Calu3 (cell line): ENCODE measurements around the gene NR1D1. TPM values are rescaled to one million over a fixed set of nuclear protein-coding genes. Genes with fewer than 3 reads are reported as not detected.

ENCODE experiments used
- BruUV-seq: library from RNA; stranded (reverse); fragments of 400-500 nt; replicated peaks from 2 replicates; lab custom pipeline; 2021; lab: Mats Ljungman, UMichigan
- CTCF ChIA-PET: fragments of 300-600 bp; sonication (Branson Sonifier 250); formaldehyde crosslinking; loops from one replicate; lab custom pipeline; 2022; ENCODE audit warnings: antibody characterized with exemption; lab: Charles Lee
- DNase-seq: peaks from one replicate; pipeline ENCODE4 v3.0.0; 2022
- H3K27ac Mint-ChIP-seq: one replicate; pipeline ENCODE4 v1.8.0; 2022; ENCODE audit warnings: mixed read lengths; ENCODE audit not compliant: unreplicated experiment
- H3K27me3 Mint-ChIP-seq: one replicate; pipeline ENCODE4 v1.8.0; 2022; ENCODE audit warnings: mixed read lengths; ENCODE audit not compliant: unreplicated experiment
- H3K36me3 Mint-ChIP-seq: one replicate; pipeline ENCODE4 v1.8.0; 2022; ENCODE audit warnings: mild to moderate bottlenecking, moderate library complexity, mixed read lengths; ENCODE audit not compliant: insufficient read depth, unreplicated experiment
- H3K4me1 Mint-ChIP-seq: one replicate; pipeline ENCODE4 v1.8.0; 2022; ENCODE audit warnings: mild to moderate bottlenecking, low read depth, mixed read lengths; ENCODE audit not compliant: unreplicated experiment
- H3K4me3 Mint-ChIP-seq: one replicate; pipeline ENCODE4 v1.8.0; 2022; ENCODE audit warnings: mild to moderate bottlenecking, low read depth, moderate library complexity, mixed read lengths; ENCODE audit not compliant: unreplicated experiment
- H3K9me3 Mint-ChIP-seq: one replicate; pipeline ENCODE4 v1.8.0; 2022; ENCODE audit warnings: low read depth, mixed read lengths; ENCODE audit not compliant: unreplicated experiment
- intact Hi-C: fragments of 100-400 bp; cut with micrococcal nuclease; formaldehyde crosslinking; loops from one replicate; pipeline ENCODE4 v1.10.0; 2022; ENCODE audit not compliant: unreplicated experiment
- total RNA-seq: library from RNA; stranded (reverse); gene quantifications from 2 replicates; pipeline ENCODE4 v1.2.3, GENCODE V29; 2022
- TF ChIP-seq, protein P1 (sequence below): fragments of 200-600 bp; IDR thresholded peaks from one replicate; pipeline ENCODE4 v1.8.0; 2022; ENCODE audit warnings: antibody characterized with exemption; ENCODE audit not compliant: unreplicated experiment

NR1D1 gene
- total RNA-seq, 1 experiment from 2014 or later, result 36.4 TPM

DNA sequence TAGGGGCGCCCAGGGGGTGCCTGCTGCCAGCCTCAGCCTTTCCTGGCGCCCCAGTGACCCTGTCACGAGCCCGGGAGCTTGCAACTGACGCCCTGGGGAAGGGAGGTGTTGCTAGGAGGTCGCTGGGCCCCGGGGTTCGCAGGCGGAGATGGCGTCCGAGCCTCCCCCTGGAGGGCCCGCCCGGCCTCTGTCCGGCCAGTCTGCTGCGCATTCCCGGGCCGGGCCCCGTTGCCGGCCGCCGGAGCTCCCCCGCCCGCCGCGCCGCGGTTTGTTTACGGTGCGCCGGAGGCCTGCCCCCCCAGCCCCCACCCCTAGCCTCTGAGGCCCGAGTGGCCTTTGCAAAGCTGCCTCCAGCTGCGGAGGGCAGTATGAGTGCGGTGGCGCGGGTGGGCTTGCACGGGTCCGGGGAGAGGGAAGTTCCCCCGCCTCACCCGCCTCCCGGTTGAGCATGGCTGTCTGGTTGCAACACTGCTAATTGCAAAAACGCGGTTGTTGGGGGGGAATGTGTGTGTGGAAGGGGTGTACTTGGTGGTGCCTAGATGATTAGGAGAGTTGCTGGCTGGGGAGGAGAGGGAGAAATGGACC lies 37.1 kb downstream of the NR1D1 start:
- Mint-ChIP-seq H3K27ac (peak overlapping the region; percentile 7), H3K4me1 (peaks cover 62% of the 10 kb centered on the region), H3K27me3 (peaks cover 44% of the 10 kb centered on the region), H3K9me3 (no peaks in the 10 kb centered on the region), H3K36me3 (peaks cover 40% of the 10 kb centered on the region), H3K4me3 (peak overlapping the region; percentile 54)
- CTCF ChIA-PET, result interaction anchor here (0.5 to 37.1 kb wide), 29 partner anchors 4 to 1992 kb away, joined by 3 to 1006 read pairs (median 5); partner anchors contain the start of genes CSF3, ERBB2, MED24 and MSL1
- DNase-seq, result peak; percentile 94
- no TSS peak for BruUV-seq
- TF ChIP-seq, protein P1, sequence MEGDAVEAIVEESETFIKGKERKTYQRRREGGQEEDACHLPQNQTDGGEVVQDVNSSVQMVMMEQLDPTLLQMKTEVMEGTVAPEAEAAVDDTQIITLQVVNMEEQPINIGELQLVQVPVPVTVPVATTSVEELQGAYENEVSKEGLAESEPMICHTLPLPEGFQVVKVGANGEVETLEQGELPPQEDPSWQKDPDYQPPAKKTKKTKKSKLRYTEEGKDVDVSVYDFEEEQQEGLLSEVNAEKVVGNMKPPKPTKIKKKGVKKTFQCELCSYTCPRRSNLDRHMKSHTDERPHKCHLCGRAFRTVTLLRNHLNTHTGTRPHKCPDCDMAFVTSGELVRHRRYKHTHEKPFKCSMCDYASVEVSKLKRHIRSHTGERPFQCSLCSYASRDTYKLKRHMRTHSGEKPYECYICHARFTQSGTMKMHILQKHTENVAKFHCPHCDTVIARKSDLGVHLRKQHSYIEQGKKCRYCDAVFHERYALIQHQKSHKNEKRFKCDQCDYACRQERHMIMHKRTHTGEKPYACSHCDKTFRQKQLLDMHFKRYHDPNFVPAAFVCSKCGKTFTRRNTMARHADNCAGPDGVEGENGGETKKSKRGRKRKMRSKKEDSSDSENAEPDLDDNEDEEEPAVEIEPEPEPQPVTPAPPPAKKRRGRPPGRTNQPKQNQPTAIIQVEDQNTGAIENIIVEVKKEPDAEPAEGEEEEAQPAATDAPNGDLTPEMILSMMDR, result no peak
- intact Hi-C loops, result loop anchor here (1.0 kb wide), 6 partner anchors 8 to 105 kb away; partner anchors contain the start of gene MED24

DNA sequence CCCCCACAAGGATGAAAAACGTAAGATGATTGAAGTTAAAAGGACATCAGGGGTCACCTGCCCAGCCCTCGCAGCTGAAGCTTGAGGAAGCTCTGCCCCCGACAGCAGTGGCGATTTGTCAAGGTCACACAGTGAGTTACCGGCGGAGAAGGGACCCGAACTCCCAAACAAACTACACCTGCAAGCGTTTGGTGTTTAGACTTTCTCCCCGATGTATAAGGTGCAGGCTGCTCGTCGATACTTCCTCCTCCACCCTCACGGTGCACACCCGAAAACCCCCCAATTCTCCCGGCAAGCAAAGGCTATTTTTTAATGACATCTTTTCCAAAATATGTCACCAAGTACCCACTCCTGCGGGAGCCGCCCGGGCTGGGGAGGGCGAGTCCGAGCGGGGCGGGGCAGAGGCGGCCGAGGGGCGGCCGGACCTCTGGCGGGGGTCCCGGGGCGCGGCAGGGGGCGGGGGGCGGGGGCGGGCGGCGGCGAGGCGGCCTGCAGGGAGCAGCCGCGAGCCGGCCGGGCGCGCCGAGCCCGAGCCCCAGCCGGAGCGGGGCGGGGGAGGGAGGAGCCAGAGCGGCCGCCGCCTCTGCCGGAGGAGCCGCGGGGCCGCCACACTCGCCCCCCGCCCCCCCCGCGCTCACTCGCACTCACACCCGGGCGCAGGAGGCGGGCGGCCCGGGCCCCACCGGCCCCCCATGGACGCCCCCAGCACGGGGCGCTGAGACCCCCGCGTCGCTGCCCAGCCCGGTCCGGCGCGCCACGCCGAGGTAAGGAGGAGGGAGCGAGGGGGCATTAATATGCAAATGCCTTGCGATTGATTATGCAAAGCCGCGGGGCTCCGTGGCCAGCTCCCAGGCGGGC lies 37.8 kb downstream of the NR1D1 start, which contains the start of gene THRA:
TSS of gene THRA (plus strand) at position 637 of the 858 bp plus-strand sequence. CDS start 11,524 bp downstream, outside the sequence.
- H3K4me3 Mint-ChIP-seq, result peak within 1 kb of the TSS; percentile 54
- no peaks in the 10 kb centered on the region for H3K9me3 Mint-ChIP-seq
- H3K36me3 Mint-ChIP-seq, result peaks cover 40% of the 10 kb centered on the region
- intact Hi-C loops, result loop anchor here (1.0 kb wide), 6 partner anchors 8 to 106 kb away; partner anchors contain the start of gene MED24
- H3K27me3 Mint-ChIP-seq, result peaks cover 52% of the 10 kb centered on the region
- TF ChIP-seq, protein P1, result no peak
- H3K4me1 Mint-ChIP-seq, result peaks cover 55% of the 10 kb centered on the region
- no TSS peak for BruUV-seq
- DNase-seq, result peak; percentile 100
- CTCF ChIA-PET, result interaction anchor here (0.5 to 37.1 kb wide), 28 partner anchors 3 to 1992 kb away, joined by 3 to 1006 read pairs (median 4); partner anchors contain the start of genes CSF3, ERBB2, MED24 and MSL1
- peak within 1 kb of the TSS; percentile 27 for H3K27ac Mint-ChIP-seq

DNA sequence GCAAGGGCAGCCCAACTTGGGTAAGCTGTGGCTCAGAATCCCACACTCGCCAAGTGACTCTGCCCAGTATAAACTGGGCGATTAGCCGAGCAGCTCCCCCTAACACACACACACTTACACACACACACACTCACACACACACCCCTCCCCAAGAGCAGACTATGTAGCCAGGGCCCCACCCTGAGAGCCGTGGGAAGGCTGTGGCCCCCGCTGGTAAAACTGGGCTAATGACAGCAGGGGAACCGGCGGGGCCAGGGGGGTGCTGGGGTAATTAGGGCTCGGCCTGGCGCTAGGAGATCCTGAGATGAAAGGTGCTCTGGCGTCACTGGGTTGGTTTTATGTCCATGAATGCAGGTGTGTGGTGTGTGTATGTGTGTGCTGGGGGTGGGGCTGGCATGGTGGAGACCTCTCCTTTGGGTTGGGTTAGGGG lies 38.8 kb downstream of the NR1D1 start:
- Mint-ChIP-seq H3K27me3 (peaks cover 61% of the 10 kb centered on the region), H3K27ac (peak overlapping the region; percentile 27), H3K4me1 (peaks cover 47% of the 10 kb centered on the region), H3K36me3 (peaks cover 40% of the 10 kb centered on the region), H3K9me3 (no peaks in the 10 kb centered on the region), H3K4me3 (peak overlapping the region; percentile 54)
- BruUV-seq, result no TSS peak
- TF ChIP-seq, protein P1, result no peak
- no peak for DNase-seq
- intact Hi-C loops, result no loop called here
- CTCF ChIA-PET, result interaction anchor here (0.6 to 37.1 kb wide), 9 partner anchors 8 to 61 kb away, joined by 3 to 1006 read pairs (median 81); partner anchors contain the start of genes CSF3, MED24, NR1D1 and THRA

DNA sequence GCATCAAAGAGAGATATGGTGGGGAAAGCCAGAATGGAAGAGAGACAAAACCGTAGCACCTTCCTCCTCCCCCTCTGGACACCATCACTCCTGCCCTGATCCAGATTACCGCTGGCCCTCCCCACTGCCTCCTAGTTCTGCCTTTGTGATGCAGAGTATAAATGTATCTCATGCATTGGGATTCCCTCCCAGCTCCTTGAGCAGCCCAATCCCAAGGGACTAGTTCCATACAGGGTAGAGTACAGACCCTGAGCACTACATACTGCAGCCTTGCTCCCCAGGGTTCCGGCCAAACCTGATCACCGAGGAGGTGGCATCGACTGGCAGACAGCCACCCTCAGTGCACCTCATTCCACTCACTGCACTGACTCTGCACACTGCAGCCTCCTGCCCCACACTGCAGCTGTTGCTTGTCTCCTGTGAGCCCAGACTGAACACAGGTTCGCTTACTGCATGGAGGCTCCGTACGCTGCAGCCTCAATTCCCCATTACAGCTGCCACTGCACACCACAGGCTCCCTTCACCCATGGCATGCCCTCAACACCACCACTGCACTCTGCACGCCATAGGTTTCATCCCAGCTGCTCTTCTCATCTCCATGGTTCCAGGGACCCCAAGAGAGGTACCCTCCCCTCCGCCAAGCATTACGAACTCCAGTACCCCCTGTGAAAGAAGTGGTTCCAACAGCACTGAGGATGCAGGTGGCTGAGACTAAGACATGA lies 39.3 kb downstream of the NR1D1 start:
- CTCF ChIA-PET, result interaction anchor here (0.9 to 37.1 kb wide), 8 partner anchors 12 to 62 kb away, joined by 3 to 1006 read pairs (median 160); partner anchors contain the start of genes CSF3, NR1D1 and THRA
- peaks cover 45% of the 10 kb centered on the region for H3K4me1 Mint-ChIP-seq
- no peak overlapping the region for H3K27ac Mint-ChIP-seq
- H3K36me3 Mint-ChIP-seq, result peaks cover 40% of the 10 kb centered on the region
- intact Hi-C loops, result no loop called here
- no peaks in the 10 kb centered on the region for H3K9me3 Mint-ChIP-seq
- H3K4me3 Mint-ChIP-seq, result peak overlapping the region; percentile 54
- H3K27me3 Mint-ChIP-seq, result peaks cover 67% of the 10 kb centered on the region
- DNase-seq, result peak; percentile 64
- BruUV-seq, result no TSS peak
- TF ChIP-seq, protein P1, result no peak
